GM21423 (cell line): Measurements from ENCODE around the gene DLGAP5.

ENCODE experiments used
- ATAC-seq: cut with Tn5 transposase; IDR thresholded peaks from one replicate; pipeline ENCODE4 v1.9.1; 2021; ENCODE audit warnings: mild to moderate bottlenecking, moderate library complexity; ENCODE audit not compliant: unreplicated experiment

Gene DLGAP5

DNA sequence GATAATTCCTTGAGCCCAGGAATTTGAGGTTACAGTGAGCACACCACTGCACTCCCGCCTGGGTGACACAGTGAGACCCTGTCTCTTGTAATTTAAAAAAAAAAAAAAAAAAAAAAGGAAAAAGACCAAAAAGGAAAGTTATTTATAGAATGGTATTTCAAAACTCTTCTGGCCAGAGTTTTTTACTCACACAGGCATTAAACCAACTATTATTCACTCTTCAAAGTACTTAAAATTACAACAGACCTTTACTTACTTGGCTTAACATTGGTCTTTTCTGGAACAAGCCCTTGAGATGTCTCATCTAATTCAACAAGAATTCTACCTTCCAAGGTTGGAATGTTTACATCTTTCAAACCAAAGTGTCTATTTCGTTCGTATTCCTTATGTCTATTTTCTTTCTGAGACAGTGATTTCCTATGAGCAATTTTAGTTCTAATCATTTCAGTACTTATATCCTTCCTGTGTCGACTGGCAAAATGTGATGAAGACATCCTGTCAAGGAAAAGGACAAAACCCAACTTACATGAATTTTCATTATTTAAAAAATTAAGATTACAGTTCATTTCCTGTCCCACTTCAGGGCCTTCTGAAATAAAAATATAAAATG is 2.6 kb downstream of the DLGAP5 start:
- ATAC-seq: no peak

DNA sequence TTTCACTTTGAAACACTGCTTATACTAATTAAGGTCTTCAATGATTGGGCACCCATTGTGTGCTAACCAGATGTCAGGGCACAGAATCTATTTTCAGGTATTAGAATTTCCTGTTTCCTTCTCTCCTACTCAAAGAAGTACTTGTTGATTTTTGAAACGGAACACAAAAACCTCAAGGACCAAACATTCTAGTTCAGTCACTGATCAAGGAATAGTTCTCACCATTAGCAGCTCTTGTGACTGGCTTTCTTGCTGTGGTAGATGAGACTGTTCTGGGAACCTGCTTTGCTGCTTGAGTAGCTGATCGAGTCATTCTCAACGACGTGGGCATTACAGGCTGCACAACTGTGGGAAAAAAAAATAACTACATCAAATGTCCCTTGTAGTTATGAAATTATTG is 11.0 kb downstream of the DLGAP5 start:
- peak; percentile 75 for ATAC-seq

DNA sequence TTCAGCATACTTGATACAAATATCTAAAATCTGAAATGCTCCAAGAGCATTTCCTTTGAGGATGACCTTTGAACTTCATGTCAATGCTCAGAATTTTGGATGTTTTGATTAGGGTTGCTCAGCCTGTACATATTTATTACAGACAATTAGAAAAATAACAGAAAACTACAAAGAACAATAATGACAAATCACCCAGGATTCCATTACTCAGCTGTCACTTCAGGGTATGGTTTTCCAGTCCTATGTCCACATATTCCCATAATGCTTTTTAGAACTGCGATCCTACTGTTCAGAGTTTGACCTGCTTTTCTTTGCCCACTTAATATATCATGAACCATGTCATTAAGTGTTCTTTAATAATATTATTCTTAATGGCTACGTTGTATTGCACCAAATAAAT is 11.4 kb downstream of the DLGAP5 start:
- ATAC-seq: no peak

DNA sequence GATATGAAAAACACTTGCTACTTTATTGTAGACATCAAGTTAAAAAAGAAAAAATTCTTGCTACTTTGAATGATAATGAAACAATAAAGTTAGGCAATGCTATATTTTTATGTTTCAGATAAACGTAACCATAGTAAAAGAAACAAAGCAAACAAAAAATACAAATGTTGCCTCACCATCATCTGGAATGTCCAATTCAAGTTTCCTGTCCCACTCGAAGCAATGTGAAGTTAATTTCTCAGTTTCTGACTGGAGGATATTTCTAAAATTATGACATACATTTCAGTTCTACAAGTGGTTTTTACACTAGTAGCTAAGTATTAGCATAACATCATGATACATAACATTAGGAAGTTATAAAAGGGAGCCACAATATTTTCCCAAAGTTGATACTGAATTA is 20.9 kb downstream of the DLGAP5 start:
- no peak for ATAC-seq

DNA sequence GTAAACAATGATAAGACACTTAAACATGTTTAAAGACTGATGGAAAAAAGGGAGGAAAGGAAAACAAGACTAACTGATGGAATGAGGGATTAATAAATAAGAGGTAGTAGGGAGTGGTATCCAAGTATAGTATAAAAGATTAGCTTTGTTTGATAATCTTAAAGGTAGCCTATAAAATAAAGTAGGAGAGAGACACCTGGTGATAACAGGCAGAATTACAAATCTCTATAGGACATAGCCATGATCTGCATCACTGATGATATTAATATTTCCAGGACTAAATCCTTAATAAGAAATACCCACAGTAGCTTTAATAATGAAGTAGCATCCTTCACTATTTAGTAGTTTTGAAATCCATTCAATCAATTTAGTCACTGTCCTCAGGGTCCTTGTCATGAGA is 30.4 kb downstream of the DLGAP5 start:
- no peak for ATAC-seq

DNA sequence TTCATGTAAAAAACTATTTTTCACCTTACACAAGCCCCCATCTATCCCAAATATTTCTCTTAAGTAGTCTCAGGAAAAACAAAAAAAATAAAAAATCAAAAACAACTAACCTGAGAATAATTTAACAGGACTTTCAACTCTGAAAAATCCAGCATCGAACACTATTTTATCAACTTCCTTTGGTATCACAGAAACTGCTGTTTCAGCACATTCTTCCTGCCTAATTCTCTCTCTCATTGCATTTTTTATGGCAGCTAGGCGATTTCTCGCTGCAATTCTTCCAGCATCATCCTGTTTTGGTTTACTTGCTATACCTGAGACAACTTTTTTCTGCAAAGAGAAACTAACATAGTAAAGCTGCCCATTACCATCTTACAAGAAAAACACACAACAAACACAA is 33.0 kb downstream of the DLGAP5 start:
- no peak for ATAC-seq

DNA sequence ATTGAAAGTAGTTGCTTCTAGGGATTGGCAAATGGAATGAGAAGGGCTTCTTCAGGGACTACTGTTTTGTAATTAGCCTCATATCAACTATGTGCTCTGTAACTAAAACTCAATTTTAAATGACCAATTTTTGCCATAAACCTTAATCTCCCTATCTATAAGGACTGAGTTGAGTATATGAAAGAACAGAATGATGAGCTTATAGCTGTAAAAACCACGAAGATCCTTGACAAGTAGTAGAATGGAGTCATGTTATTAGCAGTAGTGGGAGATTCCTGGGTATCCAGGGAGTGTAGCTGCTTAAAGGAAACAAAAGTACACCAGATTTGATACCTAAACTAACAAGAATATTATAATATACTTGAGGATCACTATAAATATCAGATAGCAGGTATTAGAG is 34.3 kb downstream of the DLGAP5 start:
- no peak for ATAC-seq

DNA sequence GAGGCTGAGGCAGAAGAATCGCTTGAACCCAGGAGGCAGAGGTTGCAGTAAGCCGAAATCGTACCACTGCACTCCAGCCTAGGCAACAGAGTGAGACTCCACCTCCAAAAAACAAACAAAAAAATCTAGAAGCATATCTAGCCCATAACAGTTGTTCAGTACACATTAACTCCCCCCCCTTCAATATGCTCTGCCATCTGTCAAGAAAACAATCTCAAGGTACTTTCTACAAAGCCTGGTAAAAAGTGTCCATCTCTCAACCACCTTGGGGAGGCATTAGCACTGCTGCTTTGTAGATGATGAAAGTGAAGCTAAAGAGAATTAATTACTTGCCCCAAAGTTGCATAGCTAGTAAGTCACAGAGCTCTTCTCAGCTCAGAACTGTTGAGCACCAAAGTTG is 37.4 kb downstream of the DLGAP5 start:
- no peak for ATAC-seq

DNA sequence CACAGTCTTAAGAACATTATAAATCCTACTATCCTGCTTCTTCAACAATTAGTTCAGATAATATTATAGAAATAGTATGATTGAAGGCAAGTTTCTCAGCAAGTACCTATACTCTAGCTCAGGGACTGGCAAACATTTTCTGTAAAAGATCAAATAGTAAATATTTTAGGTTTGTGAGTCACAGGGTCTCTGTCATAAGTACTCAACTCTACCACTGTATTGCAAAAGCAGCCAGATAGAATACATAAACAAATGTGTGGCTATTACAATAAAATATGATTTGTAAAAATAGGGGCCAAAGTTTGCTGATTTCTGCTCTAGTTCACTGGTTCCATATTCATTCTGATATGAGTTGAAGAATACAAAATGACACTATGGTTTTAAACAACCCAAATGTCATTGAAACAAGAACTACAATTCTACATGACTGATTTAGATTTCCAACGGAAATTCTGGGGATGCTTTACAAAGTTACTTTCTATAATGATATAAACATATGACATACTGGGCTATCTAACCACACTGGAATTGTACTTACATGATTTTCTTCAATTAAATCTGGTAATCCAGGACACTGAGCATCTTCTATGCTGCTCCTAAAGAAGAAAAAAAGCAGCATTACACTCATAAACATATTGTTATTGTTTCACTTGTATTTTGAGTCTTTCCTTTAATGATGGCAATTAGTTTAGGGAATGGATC is 39.2 kb downstream of the DLGAP5 start:
- ATAC-seq: no peak

DNA sequence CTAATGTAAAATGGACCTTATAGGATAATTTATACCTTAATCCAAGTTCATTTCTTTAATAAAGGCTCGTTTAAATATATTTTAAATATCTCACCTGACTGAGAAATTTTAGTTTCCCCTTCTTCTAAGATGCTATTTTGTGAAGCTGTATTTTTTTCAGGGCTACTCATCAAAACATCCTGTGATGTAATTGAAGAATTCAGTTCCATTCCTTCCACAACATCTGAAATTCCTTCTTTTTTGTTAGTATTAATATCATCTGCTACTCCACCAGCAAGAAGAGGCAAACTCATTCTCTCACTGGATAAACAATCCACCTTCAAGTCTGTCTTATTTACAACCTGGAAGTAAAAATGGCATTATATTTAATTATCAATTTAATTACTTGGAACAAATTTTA is 39.8 kb downstream of the DLGAP5 start:
- no peak for ATAC-seq

DNA sequence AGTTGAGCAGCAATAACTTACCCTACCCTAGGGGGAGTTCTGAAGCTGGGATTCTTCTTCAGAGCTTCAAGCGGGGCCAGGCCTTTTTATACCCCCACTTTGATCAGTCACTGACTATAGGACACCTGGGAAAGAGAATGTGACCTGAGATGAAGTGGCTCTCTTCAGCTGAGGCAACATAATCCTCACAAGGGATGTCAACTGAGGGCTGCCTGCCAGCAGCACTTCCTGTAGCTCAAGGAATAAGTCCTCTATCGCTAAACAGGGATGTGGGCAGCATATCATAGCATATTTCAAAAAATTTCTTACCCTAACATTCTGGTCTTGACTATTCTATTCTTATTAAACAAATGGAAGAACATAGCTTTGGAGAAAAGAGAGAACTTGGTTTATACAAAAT is 45.0 kb downstream of the DLGAP5 start:
- ATAC-seq: no peak

DNA sequence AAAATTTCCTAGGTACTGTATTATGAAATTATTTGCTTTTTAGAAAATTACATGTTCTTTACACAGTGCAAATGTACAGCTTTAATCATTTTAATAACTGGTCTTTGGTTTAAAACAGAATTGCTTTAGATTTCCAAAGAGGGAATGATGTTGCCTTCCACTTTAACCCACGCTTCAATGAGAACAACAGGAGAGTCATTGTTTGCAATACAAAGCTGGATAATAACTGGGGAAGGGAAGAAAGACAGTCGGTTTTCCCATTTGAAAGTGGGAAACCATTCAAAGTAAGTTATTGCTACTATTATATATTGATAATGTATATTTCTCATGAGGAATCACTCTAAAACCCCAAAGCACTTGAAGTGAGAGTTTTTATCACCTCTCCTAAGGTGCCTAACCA is 48.9 kb downstream of the DLGAP5 start:
- no peak for ATAC-seq

DNA sequence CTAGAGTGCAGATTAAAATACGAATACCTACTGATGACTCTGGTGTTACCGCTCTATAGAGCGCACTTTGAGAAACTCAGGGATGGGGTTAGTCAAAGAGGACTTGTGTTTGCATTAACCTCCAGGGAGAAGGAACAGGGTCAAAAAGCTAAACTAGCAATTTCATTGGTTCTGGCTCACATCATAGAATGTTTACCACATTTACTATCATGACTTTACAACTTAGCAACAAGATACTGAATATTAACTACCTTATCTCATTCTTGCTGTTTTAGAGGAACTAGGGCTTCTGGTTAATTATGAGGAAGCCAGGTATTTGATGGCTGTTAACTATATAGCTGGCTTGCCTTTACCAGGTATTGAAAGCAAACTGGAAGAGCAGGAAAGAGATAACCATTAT is 49.6 kb downstream of the DLGAP5 start:
- ATAC-seq: no peak

DNA sequence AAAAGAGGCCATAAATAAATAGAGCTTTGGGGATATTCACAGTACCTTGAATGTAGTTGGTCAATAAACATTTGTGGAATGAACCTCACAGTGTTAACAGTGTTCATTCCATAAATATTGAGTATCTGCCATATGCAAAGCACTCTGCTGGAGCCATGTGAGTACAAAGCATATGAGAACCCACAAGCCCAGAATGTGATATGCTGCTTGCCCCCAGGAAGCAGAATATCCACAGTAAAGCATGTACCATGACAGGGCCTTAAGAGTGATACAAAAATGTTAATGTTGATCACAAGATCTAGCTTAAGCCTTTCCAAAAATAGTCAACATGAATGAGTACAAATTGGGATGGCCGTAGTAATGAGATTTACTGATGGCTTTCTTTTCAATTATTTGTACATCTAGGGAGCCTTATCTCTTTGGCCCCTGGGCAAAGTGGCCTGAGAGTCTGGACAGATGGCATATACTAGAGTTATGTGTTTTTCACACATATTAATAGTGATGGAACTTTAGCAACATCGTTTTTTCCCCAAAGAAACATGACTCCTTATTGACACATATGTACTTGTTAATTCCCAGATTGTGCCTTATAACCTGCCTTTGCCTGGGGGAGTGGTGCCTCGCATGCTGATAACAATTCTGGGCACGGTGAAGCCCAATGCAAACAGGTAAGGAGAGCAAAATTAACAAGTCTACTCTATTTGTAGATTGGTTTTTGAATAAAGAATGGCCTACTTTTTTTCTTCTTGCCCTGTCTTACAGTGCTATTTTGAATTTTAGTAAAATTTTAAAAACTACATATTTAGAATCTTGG is 51.5 kb downstream of the DLGAP5 start:
- ATAC-seq: no peak

DNA sequence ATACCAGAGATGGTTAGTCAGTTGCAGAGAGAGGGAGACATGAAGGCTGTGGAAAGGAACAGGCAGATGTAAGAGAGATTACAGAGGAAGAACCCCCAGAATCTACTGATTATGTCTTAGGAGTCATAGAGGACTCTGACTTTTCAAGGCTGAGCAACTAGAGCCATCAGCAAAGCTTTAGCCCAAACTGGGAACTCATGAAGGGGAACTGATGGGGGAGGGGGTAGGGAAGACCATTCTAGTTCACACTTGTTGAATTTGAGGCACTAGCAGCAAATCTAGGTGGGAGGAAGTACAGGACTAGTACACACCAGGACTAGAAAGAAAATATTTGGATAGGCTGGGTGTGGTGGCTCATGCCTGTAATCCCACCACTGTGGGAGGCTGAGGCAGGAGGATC is 52.2 kb downstream of the DLGAP5 start:
- no peak for ATAC-seq

DNA sequence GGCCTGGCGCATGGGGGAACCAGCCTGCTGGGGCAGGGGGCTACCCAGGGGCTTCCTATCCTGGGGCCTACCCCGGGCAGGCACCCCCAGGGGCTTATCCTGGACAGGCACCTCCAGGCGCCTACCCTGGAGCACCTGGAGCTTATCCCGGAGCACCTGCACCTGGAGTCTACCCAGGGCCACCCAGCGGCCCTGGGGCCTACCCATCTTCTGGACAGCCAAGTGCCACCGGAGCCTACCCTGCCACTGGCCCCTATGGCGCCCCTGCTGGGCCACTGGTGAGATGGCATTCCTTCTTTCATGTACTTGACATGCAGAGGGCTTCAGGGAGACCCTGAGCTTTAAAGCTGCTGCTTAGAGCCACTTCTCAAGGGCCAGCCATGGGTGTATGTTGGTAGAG is 53.3 kb downstream of the DLGAP5 start:
- ATAC-seq: no peak

DNA sequence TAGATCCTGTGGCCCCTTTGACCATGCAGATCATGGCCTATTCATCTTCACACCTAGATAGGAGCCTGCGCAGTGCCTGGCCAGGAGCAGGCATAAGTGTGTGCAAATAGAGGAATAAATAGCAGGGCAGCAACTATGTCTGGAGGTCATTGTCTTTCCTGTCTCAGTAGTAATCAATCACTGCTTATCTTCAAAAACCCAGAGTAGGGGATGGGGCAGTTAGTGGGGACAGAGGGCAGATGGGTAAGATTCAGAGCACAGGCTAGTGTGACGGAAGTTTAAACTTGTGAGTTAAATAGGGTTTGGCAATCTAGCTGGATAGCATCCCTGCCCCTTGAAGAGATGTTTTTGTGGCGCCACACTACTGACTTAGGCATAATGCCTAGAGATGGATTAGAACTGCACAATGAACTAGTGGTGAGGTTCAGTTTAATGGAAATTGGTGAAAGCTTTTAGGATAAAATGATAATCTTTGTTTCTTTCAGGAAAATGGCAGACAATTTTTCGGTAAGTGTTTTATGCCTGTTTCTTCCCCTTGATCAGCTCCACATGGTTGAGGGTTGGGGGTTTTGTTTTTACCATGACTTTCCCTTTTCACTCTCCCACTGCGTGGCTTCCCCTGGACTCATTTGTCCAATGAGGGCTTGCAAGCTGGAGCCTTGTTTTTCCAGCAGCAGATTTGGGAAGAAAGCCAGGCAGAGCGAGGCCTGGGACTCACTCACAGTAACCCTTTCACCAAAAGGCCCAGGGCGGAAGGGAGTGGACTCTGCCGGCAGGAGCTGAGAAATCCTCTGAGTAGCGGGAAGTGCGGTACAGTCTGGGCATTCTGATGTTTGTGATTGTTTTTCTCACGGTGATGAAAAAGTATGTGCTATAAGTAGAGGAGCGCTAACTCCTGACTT is 54.2 kb downstream of the DLGAP5 start:
- ATAC-seq: no peak

DNA sequence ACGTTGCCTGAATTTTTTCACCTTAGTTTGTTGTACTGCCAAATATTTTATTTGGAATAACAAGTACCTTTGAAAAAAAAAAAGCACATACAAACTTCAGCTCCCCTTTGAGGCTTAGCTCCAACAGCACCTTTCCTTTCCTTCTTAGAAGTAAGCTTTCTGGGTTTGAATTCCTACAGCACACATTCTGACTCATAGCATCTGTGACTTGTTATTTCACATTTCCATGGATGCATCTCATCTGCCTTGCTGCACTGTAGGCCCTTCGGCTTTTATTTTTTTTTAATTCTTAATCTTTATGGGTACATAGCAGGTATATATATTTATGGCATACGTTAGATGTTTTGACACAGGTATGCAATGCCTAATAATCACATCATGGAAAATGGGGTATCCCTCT is 55.1 kb downstream of the DLGAP5 start:
- ATAC-seq: no peak

DNA sequence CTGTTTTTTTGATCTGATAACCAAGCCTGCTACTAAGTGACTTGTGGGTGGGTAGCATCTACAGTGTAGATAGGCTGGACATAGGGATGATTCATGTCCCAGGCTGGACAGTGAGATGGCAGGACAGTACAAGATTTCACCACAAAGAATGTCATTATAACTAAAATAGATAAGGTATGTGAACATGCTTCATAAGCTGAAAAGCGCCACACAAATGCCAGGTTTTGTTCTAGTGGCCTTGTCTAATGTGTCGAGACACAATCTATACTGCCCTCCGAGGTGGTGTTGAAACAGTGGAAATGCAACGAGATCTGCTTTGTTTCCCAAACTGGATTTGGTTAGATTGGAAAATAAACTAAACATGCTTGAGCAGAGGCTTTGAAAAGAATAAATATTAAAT is 58.0 kb downstream of the DLGAP5 start:
- no peak for ATAC-seq

DNA sequence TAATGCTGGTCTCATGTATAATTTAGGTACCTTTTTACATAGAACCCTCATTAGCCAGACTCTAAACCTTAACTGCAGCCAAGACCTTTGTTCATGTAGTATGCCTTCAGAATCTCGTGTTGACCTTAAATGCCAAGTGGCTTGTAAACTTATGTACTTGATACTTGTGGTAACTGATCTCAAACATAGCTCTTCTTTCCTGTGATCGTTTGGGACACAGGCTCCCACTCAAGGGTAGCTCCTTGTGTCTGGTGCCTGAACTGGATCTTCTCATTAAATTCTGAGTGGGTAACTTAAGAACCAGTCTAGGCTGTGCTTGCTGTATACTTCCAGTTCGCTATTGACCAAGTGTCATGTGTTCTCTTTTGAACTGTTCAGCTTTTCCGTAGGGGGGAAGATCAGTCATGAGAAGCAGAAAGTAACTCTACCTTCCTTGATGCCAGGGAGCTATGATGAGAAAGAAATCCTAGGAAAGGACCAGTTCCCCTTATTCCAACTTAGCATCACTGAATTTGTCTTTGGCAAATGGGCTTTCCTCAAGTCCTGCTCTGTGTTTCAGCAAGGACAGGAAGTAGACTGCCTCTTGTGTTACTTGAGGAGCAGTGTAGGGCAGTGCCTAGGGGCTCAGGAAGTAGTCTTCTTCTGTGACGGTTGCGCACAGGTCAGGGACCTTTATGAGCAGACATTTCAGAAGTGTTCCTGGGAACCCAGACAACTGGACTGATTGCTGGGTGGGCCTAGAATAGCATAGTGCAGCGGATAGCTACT is 59.8 kb downstream of the DLGAP5 start:
- no peak for ATAC-seq

DNA sequence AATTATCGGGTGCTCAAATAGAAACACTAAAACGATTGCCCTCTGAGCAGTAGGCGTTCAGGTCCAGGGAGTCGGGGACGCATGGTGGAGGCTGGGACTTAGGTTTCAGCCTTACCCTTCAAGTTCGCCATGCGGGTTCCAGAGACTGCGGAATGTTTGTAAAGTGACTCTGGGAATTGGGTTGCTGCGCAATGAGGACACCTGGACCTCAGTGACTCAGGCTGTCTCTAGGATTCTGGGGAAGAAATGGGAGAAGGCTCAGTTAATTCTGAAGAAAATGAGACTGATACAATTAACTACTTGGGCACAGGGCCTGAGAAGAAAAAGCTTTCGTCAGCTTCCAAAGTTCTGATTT is 61.2 kb downstream of the DLGAP5 start:
- ATAC-seq: no peak
